Breast epithelium (tissue), 3 donors: ENCODE data around the gene TBC1D1.

ENCODE experiments used
- POLR2A ChIP-seq: fragments of 450-650 bp; IDR thresholded peaks from one replicate; pipeline ENCODE4 v1.6.1; 2016; ENCODE audit warnings: antibody characterized with exemption, mild to moderate bottlenecking, moderate library complexity
- POLR2AphosphoS5 ChIP-seq, 3 donors: sonication (generic); formaldehyde crosslinking; IDR thresholded peaks; one replicate each; pipeline ENCODE4 v1.6.1; 2017; ENCODE audit warnings: antibody characterized with exemption in 3 of 3
- TF ChIP-seq, protein P1 (sequence below), 3 donors: fragments of 450-650 bp; IDR thresholded peaks; one replicate each; pipeline ENCODE4 v1.5.1; 2016 to 2017; ENCODE audit warnings: antibody characterized with exemption in 3 of 3, mild to moderate bottlenecking in 3 of 3, moderate library complexity in 3 of 3

DNA sequence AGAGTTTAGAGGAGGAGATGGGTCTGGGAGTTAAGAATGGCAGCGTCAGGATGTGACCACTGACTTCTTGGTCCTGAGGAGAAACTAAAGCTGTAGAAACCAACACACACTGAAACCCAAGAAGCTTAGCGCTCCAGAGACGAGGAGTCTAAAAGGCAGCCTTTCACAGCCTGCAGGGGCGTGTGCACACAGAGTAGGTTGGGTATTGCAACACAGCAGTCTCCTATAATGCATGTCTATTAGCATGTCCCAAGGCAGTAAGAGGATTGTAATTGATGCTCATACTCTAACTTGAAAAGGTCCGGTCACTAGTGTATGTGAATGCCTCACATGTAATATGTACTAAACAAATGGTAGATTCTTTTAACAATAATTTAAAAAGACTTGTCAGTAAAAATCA lies 126.7 kb downstream of the TBC1D1 start:
- TF ChIP-seq, protein P1, sequence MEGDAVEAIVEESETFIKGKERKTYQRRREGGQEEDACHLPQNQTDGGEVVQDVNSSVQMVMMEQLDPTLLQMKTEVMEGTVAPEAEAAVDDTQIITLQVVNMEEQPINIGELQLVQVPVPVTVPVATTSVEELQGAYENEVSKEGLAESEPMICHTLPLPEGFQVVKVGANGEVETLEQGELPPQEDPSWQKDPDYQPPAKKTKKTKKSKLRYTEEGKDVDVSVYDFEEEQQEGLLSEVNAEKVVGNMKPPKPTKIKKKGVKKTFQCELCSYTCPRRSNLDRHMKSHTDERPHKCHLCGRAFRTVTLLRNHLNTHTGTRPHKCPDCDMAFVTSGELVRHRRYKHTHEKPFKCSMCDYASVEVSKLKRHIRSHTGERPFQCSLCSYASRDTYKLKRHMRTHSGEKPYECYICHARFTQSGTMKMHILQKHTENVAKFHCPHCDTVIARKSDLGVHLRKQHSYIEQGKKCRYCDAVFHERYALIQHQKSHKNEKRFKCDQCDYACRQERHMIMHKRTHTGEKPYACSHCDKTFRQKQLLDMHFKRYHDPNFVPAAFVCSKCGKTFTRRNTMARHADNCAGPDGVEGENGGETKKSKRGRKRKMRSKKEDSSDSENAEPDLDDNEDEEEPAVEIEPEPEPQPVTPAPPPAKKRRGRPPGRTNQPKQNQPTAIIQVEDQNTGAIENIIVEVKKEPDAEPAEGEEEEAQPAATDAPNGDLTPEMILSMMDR (IDR thresholded peaks at IDR 0.05): no peak
- TF ChIP-seq POLR2AphosphoS5 (IDR thresholded peaks at IDR 0.05): no peak
- TF ChIP-seq POLR2A: no peak
